T1000 (cell line): ENCODE data around the gene BRCA1.

ENCODE experiments used
- DNase-seq: peaks from one replicate; lab custom pipeline; 2025; ENCODE audit warnings: mixed read lengths; lab: John Stamatoyannopoulos, UW

Gene BRCA1

DNA sequence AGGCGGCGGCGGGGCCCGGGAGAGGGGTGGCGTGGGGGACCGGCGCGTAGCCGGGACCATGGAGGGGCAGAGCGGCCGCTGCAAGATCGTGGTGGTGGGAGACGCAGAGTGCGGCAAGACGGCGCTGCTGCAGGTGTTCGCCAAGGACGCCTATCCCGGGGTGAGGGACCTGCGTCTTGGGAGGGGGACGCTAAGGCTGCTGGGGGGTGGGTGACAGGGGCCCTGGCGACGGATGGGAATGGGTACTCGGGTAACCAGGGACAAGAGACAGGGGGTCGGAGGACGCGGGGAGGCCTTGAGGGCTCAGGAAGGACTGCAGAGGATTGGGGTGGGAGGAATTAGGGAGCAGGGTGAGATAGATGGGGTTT, 99.9 kb downstream of the BRCA1 start:
- no peak for DNase-seq

DNA sequence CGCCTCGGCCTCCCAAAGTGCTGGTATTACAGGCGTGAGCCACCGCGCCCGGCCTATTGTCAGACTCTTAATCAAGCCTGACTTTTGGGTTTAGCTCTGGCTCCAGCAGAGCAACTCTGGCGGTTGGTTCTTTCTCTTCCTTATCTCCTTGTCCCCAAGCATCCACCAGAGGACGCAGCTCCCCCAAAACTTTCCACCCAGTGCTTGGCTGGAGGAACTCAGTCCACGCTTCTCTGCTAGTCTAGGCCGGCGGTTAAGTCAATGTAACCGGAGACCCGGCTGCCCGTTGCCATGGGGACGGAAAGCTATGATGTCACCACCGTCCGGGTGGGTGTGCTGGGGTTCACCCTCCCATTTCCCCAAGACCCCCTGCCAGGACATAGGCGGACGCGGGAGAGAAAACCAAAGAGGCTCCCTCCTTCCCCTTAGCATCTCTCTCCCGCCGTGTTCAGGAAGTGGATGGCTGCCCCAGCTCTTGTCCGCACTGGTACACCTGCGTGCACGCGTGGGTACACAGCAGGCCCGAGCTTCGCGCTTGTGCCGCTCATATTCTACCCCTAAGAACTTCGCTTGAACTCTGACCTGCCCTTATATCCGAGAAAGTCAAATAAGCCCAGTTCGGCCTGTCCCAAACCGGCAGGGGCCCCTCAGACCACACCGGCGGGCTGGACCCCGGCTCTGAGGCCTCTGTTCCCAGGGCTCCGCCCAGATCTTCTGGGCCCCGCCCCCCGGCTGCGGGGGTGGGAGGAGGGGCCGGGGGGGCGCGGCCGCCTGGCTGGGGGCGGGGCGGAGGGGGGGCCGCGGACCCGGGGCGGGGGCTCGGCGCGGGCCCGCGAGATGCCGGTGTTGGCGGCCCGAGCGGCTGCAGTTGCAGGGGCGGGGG, 100.5 kb downstream of the BRCA1 start, which contains the start of gene RND2:
RND2 (plus strand) TSS at position 825 of the 883 bp plus-strand sequence. CDS start 117 bp downstream, outside the sequence.
- peak; percentile 88 for DNase-seq

DNA sequence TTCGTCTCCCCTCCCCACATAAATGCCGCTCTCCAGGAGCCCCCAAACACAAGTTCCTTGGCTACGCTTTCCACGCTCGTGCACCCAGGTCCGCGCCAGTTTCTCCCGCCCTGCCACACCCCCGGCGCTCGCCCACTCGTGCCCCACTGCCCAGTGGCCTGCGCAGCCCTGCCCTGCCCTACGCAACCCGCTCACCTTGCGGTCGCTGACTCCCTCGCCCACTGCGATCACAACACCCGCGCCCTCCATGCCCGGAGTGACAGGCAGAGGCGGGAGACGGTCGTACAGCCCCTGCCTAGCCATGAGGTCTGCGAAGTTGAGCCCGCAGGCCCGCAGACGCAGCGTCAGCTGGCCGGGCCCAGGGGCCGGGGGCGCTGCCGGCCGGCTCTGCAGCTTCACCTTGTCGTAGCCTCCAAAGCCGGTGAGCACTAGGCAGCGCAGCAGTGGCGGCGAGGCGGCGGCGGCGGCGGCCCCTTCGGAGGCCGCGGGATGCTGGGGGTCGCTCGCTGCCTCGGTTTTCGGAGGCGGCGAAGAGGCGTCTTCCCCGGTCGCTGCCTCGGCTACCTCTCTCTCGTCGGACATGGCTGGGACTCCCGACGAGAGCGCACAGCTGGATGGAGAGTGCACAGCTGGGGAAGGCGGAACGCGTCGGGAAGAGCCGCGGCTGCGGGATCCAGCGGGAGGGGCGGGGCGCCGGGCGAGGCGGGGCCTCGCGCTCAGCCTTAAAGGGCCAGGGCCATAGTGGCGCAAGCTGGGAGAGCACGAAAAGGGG, 103.2 kb downstream of the BRCA1 start, which contains the start of gene VAT1:
VAT1 (minus strand) TSS at position 645 of the 772 bp plus-strand sequence; CDS start at position 582, 63 bp downstream.
- DNase-seq = peak; percentile 46

DNA sequence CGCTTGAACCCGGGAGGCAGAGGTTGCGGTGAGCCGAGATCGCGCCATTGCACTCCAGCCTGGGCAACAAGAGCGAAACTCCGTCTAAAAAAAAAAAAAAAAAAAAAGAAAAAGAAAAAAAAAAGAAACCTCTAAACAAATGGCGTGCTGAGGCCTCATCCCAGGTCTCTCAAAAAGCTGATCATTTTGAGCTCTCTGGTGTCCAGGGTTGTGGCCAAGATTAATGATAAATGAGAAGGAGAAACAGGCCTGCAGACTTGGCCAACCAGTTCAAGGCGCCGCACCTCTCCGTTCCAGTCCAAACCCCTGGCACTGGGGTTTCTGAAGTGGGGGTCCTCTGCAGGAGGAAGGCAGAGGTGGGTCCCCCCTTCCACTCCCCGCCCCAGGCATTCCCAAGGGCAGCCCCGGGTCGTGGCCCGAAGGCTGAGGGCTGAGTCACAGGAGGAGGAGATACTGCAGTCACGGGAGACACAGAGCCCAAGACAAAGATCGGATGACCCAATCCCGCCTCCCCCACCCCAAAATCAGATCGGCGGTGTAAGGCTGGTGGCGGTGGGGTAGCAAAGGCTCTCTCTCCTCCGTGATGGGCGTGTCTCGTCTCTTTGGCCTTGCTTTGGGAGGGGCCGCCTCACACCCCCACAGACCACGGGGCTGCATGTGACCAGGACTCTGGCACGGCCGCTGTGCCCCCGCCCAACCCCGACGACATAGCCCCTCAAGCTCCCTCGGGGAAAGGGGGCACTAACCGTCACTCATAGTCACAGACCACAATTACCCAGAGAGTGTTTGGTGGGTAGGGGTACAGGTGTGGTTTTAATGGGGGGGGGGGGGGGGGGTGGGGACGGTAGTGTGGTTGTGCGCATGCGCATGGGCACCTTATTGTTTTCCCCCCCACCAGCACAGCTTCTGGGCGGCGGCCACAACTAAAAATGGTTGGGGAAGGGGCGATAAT, 104.1 kb downstream of the BRCA1 start:
- peak; percentile 69 for DNase-seq

DNA sequence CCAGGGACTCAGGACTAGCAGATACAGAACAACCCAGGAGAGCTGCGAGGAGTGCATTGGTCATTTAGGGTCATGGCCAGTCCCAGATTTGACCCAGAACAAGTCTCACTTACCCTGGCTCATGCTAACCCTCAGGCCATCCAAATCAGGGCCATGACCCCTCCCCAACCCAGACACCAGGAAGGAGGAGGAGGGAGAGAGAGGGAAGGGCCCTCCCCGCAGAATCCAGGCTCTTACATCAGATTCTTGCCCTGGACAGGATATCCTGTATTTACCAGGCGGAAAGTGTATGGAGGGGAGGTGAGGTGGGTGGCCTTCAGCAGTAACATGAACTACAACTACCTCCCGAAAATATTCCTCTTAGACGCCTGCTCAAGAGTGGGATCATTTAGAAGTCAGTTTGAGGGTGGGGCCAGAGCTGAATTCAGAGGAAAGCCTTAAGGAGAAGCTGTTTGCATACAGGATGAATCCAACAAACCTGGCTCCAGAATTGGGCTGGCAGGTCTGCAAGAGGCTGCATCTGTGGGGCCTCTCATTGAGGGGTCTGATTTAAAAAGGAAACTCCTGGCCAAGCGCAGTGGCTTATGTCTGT, 105.0 kb downstream of the BRCA1 start:
- no peak for DNase-seq

DNA sequence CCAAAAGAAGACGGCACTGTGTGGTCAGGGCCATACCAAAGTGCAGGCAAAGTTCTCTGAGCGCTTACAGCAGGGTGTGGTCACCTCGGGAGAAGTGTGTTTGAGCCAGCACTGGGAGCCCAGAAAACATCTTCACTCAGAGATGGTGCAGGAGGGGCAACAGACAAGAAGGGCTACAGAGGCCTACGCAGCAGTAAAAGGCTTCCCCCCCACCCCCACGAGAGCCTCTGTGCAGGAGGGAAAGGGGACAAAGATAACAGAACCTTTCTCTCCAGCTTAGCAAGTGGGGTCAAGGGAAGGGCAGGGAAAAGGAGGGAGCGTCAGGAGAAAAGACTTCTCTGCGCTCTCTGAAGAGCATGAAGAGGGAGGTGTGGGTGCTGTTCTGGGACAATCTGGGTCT, 105.7 kb downstream of the BRCA1 start:
- DNase-seq = no peak

DNA sequence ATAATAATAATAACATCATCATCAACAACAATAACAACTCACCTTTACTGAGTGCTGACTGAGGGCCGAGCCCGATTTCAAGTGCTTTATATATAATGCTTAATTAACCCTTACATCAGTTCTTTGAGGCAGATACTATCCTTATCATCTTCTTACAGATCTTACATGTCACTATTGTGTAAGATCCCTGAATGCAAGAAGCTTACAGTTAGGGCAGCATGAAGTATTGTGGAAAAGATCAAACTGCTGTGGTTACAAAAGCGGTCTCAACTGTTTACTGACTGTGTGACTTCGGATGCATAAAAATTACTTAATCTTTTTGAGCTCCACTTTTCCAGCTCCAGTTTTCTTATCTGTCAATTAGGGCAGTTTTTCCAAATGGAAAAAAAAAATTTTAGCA, 106.2 kb downstream of the BRCA1 start:
- DNase-seq = no peak

DNA sequence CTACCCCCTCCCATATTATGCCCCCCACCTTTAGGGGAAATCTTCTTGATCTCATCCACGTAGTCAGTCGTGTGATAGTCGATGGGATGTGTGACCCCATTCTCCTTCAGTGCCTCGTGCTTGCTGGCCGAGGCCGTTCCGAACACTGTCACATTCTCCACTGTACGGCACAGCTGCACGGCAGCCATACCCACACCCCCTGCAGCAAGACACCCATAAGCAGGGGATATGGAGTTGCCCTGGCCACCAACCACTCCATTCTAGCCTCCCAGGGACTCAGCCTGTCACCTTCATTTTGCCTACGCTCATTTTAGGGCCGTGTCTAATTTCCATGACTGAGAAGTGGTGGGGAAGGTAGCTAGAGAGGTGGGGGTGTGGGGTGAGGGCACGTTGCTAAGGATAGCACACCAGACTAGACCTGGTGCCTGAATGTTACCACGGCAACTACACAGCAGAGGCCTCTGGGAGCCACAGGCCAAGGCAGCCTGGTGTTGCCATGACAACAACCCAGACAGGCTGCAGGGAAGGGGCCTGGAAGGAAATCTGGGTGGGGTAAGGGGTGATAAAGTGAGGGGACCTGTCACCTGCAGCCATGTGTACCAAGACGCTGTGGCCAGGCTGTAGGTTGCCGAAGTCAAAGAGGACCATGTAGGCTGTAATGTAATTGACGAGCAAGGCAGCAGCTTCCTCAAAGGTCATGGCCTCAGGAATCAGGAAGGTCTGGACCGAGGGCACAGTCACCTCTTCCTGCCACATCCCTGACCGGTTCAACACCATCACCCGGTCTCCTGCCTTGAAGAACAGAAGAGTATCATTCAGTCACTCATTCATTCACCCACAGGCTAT, 106.9 kb downstream of the BRCA1 start:
- no peak for DNase-seq

DNA sequence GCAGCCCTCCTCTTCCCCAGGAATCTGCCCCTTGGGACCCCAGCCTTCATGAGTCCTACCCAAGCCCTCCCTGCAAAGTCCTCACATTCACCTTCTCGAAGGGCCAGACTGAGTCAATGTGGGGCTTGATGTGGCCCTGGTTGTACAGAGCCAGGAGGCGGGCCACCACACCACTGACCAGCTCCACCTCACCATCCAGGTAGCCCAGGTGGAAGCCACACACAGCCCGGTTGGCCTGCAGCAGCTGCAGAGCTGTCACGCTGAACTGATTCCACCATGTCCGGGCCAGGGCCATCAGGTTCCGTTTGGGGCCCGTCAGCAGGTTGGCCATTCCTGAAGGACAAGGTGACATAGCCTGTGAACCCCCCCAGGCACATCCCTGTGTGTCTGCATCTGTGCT, 108.9 kb downstream of the BRCA1 start:
- no peak for DNase-seq

DNA sequence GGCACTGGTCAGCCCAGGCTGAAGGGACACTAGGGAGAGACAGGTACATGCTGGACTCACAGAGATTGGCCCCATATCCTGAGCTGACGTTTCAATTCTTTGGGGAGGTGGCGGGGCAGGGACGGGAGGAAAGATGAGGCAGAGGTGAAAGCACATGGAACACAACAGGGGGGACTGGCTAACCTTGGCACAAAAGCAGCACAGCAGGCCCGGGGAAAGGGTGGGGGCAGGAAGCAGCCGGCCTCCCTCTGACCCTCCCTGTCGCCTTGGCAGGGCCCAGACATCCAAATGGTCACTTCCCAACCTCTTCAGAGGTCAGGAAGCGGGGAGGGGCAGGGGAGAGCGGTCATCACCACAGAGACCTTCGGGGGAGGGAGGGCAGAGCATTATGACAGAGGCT, 109.6 kb downstream of the BRCA1 start:
- DNase-seq = no peak

DNA sequence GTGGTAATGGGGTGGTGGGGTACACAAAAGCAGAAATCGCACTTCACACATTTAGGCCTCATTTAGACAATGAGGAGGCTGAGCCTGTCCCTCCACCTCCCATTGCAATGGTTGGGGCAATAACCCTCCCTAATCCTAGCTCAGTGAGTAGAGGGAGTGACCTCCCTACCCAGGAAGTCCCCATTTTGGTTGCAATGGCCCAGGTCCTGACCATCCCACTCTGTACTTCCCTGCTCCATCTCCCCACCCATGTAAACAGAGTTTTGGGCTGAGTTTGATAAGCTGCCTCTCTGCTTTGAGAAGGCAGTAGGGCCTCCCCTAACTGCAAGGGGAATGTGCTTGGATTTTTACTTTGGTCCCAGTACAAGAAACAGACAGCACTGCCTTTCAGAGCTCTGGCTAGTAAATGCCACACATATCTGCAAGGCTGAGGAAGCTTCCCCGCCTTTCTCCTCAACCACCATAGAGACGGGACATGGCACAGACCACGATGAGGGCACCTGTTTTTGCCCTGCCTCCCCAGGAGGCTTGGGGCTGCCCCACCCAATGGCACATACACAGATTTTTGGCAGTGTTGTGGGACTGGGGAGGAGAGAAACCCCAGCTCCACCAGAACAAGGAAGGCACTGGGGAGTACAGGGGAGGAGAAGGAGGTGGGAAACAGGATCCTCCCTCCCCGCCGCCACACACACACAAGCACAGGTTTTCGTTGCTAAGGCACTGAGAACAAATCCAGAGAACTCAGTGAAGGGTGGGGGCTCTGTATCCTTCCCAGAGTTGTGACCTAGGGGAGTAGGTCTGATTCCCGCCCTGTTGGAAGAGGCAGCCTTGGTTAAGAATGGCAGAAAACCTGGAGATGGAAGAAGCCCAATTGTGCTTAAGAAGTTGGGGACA, 110.3 kb downstream of the BRCA1 start:
- no peak for DNase-seq

DNA sequence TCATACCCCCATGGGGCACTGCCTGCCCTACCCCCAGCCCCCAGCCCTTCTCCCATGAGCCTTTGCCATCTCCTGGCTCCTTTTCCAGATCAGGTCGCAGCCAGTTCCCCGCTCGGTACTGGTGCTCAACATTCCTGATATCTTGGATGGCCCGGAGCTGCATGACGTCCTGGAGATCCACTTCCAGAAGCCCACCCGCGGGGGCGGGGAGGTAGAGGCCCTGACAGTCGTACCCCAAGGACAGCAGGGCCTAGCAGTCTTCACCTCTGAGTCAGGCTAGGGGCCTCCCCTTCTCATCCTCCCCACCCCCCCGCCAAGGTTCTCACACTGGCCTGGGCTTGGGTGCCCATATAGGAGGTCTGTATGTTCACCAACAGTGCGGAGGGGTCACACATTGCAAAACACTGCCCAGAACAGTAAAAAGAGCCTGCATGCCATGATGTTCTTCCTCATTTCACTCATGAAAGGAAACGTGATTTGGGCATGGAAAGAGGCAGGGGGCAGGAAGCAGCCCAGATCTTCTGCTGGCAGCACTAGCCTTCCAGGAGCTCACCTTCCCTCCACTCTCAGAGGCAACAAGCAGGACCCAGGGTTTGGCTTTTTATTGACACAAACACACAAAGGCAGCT, 111.0 kb downstream of the BRCA1 start:
- DNase-seq = no peak

DNA sequence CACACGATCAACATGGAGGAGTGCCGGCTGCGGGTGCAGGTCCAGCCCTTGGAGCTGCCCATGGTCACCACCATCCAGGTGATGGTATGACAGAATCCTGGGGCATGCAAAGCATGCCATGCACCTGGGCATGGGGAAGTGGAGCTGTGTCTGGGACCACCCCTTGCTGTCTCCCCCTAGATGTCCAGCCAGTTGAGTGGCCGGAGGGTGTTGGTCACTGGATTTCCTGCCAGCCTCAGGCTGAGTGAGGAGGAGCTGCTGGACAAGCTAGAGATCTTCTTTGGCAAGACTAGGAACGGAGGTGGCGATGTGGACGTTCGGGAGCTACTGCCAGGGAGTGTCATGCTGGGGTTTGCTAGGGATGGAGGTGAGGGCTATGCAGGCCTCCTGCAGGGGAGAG, 111.9 kb downstream of the BRCA1 start:
- no peak for DNase-seq

DNA sequence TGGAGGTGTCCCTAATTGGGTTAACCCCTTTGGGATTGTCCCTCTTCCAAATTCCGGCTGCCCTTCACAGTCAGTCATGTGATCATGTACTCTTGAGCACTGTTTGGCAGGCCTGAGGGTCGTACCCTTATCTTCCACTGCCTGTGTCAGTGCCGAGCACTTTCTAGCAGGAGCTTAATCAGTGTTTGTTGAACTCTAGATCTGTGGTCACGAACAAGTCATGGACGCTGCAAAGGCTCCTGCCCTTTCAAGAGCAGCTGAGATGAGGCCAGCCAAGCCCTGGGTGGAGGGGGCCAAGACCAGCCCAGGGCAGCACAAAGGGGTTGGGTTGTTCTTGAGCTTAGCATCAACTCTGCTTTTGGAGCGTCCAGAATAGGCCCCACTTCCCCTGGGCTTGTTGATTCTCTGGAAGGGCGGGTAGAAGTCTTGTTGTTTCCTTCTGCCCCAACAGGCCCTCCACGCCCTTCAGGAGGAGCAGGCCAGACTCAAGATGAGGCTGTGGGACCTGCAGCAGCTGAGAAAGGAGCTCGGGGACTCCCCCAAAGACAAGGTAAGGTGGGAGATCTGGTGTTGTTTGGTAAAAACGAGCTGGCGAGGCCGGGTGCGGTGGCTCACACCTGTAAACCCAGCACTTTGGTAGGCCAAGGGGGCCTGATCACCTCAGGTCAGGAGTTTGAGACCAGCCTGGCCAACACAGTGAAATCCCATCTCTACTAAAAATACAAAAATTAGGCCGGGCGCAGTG, 113.3 kb downstream of the BRCA1 start:
- DNase-seq = no peak

DNA sequence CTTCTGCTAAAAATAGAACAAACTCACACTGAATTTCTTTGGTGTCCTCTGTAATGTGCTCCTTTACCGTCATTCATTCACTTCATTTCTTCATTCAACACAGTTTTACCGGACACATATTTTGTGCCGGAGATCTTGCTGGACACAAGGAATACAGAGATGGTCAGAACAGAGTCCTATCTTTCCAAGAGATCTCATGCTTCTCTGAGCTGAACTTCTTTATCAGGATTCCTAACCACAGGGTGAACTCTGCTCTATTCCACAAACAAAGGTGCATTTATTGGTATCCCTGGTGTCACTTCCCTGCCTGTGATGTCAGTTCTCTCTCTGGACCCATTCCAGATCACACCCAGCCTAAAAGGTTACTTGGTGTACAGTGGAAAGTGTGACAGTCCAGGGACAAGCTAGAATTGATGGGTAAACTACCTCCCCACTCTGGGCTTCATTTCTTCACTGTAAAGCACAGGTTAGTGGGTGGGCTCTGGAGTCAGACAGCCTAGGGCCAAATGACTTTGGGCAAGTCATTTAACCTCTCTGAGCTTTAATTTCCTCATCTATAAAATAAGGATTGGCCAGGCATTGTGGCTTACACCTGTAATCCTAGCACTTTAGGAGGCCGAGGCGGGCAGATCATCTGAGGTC, 114.4 kb downstream of the BRCA1 start:
- no peak for DNase-seq

DNA sequence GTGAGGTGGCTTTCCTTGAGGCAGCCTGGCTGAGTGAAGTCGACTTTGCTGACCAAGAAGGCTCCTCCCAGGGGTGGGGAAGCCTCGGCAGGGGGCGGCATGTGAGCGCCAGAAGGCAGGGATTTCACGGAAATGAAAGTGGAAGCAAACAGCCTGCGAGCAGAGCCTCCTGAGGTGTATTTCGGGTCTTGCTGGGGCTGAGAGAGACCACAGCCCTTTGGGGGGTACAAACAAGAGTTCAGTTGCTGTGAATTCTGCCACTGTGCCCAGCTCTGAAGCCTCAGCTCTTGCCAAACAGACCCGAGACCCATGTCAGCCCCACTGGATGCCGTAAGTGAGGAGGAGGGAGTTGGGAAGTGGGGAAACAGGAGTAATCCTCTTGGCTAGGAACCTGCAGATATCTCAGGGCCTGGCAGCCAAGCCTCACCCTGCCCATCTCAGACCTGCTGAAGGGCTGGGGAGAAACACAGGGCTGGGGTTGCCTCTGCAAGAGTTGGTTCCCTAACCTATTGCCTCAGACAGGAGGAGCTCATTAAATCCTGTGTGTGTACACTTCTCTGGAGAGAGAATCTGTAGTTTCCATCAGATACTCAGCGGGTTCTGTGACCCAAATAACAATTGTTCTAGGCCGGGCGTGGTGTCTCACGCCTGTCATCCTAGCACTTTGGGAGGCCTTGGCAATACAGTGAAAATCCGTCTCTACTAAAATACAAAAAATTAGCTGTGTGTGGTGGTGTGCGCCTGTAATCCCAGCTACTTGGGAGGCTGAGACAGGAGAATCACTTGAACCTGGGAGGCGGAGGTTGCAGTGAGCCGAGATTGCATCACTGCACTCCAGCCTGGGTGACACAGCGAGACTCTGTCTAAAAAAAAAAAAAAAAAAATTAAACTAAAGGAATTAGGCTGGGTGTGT, 118.3 kb downstream of the BRCA1 start, which contains the start of gene IFI35:
IFI35 (plus strand) TSS at position 146 of the 913 bp plus-strand sequence; CDS start at position 310, 164 bp downstream.
- DNase-seq = peak; percentile 70
